Liver (tissue), 9 donors: ENCODE results near the gene SEMA3B. TPM values are rescaled to one million over a fixed set of nuclear protein-coding genes. Genes with fewer than 3 reads are reported as not detected.

ENCODE experiments used
- DNase-seq: peaks from one replicate; pipeline ENCODE4 v3.0.0-alpha.2; 2017; ENCODE audit warnings: low spot score
- H3K27ac ChIP-seq, 2 donors: one replicate each; pipeline ENCODE4 v1.7.0; 2013; ENCODE audit warnings: inconsistent platforms in 2 of 2, low read length in 2 of 2, control low read depth in 1 of 2, low read depth in 1 of 2, mild to moderate bottlenecking in 1 of 2
- H3K27me3 ChIP-seq, 4 donors: one replicate each; pipeline versions ENCODE4 v1.6.1 to v1.7.0; 2013; ENCODE audit warnings: low read length in 3 of 4, inconsistent platforms in 1 of 4, mild to moderate bottlenecking in 1 of 4, moderate library complexity in 1 of 4; ENCODE audit not compliant: control insufficient read depth in 4 of 4, insufficient read depth in 4 of 4
- H3K36me3 ChIP-seq, 4 donors: one replicate each; pipeline versions ENCODE4 v1.6.1 to v1.7.0; 2013; ENCODE audit warnings: low read length in 3 of 4, mild to moderate bottlenecking in 3 of 4, low read depth in 1 of 4, moderate library complexity in 1 of 4; ENCODE audit not compliant: control insufficient read depth in 4 of 4, insufficient read depth in 3 of 4
- H3K4me1 ChIP-seq, 4 donors: one replicate each; pipeline versions ENCODE4 v1.6.1 to v1.7.0; 2013; ENCODE audit warnings: low read length in 3 of 4, mild to moderate bottlenecking in 3 of 4, moderate library complexity in 1 of 4; ENCODE audit not compliant: control insufficient read depth in 4 of 4, insufficient read depth in 4 of 4
- H3K4me3 ChIP-seq, 3 donors: one replicate each; pipeline versions ENCODE4 v1.6.1 to v1.7.0; 2013; ENCODE audit warnings: low read length in 3 of 3, control low read depth in 1 of 3, low read depth in 1 of 3, mild to moderate bottlenecking in 1 of 3
- H3K9ac ChIP-seq, 2 donors: one replicate each; pipeline ENCODE4 v1.7.0; 2013; ENCODE audit warnings: low read length in 2 of 2, mild to moderate bottlenecking in 2 of 2, moderate library complexity in 2 of 2, control low read depth in 1 of 2, low read depth in 1 of 2
- H3K9me3 ChIP-seq, 4 donors: one replicate each; pipeline versions ENCODE4 v1.6.1 to v1.7.0; 2013; ENCODE audit warnings: low read length in 3 of 4; ENCODE audit not compliant: control insufficient read depth in 4 of 4
- ATF3 ChIP-seq: IDR thresholded peaks from 2 replicates; pipeline ENCODE4 v1.6.1; 2016; ENCODE audit warnings: antibody characterized with exemption
- CTCF ChIP-seq: fragments of 150-350 bp; IDR thresholded peaks from 2 replicates; pipeline ENCODE4 v1.5.1; 2017; ENCODE audit warnings: improper control_type of control experiment, low read depth, low read length; ENCODE audit not compliant: missing input control
- EGR1 ChIP-seq, 2 donors: IDR thresholded peaks; 2 replicates each; pipeline ENCODE4 v1.6.1; 2016 to 2018; ENCODE audit warnings: antibody characterized with exemption in 2 of 2, low read depth in 2 of 2
- FOXA1 ChIP-seq: IDR thresholded peaks from 2 replicates; pipeline ENCODE4 v1.6.1; 2016; ENCODE audit warnings: antibody characterized with exemption
- FOXA2 ChIP-seq: IDR thresholded peaks from 2 replicates; pipeline ENCODE4 v1.6.1; 2016; ENCODE audit warnings: antibody characterized with exemption
- GABPA ChIP-seq, 2 donors: IDR thresholded peaks in 1 of 2; conservative IDR thresholded peaks in 1 of 2; 2 replicates each; pipeline ENCODE4 v1.6.1; 2016; ENCODE audit warnings: antibody characterized with exemption in 2 of 2, mild to moderate bottlenecking in 1 of 2, moderate library complexity in 1 of 2
- HNF4A ChIP-seq, 2 donors: conservative IDR thresholded peaks; 2 replicates each; pipeline ENCODE4 v1.6.1; 2016; ENCODE audit warnings: antibody characterized with exemption in 2 of 2, mild to moderate bottlenecking in 2 of 2
- HNF4G ChIP-seq: IDR thresholded peaks from 2 replicates; pipeline ENCODE4 v1.6.1; 2016; ENCODE audit warnings: antibody characterized with exemption
- JUND ChIP-seq, 2 donors: IDR thresholded peaks; 2 replicates each; pipeline ENCODE4 v1.6.1; 2016; ENCODE audit warnings: antibody characterized with exemption in 2 of 2
- MAX ChIP-seq: IDR thresholded peaks from 2 replicates; pipeline ENCODE4 v1.6.1; 2016; ENCODE audit warnings: antibody characterized with exemption
- NR2F2 ChIP-seq: IDR thresholded peaks from 2 replicates; pipeline ENCODE4 v1.6.1; 2016; ENCODE audit warnings: antibody characterized with exemption
- RAD21 ChIP-seq, 2 donors: IDR thresholded peaks; 2 replicates each; pipeline ENCODE4 v1.6.1; 2016; ENCODE audit warnings: antibody characterized with exemption in 2 of 2, mild to moderate bottlenecking in 2 of 2
- REST ChIP-seq: IDR thresholded peaks from 2 replicates; pipeline ENCODE4 v1.6.1; 2016; ENCODE audit warnings: antibody characterized with exemption, mild to moderate bottlenecking
- RXRA ChIP-seq, 2 donors: IDR thresholded peaks; 2 replicates each; pipeline ENCODE4 v1.6.1; 2017 to 2018; ENCODE audit warnings: antibody characterized with exemption in 2 of 2, mild to moderate bottlenecking in 1 of 2
- SP1 ChIP-seq: IDR thresholded peaks from 2 replicates; pipeline ENCODE4 v1.6.1; 2018; ENCODE audit warnings: antibody characterized with exemption, mild to moderate bottlenecking
- TAF1 ChIP-seq: conservative IDR thresholded peaks from 2 replicates; pipeline ENCODE4 v1.6.1; 2016; ENCODE audit warnings: antibody characterized with exemption, mild to moderate bottlenecking
- YY1 ChIP-seq: IDR thresholded peaks from 2 replicates; pipeline ENCODE4 v1.6.1; 2016; ENCODE audit warnings: antibody characterized with exemption, mild to moderate bottlenecking
- ZBTB33 ChIP-seq: IDR thresholded peaks from 2 replicates; pipeline ENCODE4 v1.6.1; 2016; ENCODE audit warnings: antibody characterized with exemption
- WGBS: extraction: QIAGEN DNeasy Blood & Tissue Kit; methylation state at CpG from one replicate; pipeline ENCODE4 v1.1.7; 2013; 5-methylcytosine and 5-hydroxymethylcytosine counted together
- polyA plus RNA-seq, 2 donors: library from polyadenylated mRNA; stranded (reverse) in 1 of 2; unstranded in 1 of 2; fragments of 200-250 nt in 1 of 2; fragments of >200 nt in 1 of 2; fragmentation: Nextera tagmentation in 1 of 2; extraction: Ambion mirVana in 1 of 2; gene quantifications; one replicate each; pipeline versions ENCODE4 v1.2.1 to v1.2.3, GENCODE V29; 2013 to 2015
- total RNA-seq, 2 donors: library from RNA; depleted of rRNA; stranded (reverse); fragments of >200 nt; gene quantifications; one replicate each; pipeline ENCODE4 v1.2.3, GENCODE V29; 2014
- donor health status: healthy.
- donor health status: healthy.
- donor health status: healthy.
- donor health status: healthy.
- donor health status: healthy.

The SEMA3B gene
- total and polyA plus RNA-seq, 4 donors = 0.40 to 1.5 (median 0.93) TPM

- no peak overlapping the region for H3K27ac ChIP-seq
- H3K9me3 ChIP-seq = no peaks in the 10 kb centered on the region
- WGBS = 83% methylated on average over 10 of the region's 10 CpGs
- no peak for TF ChIP-seq FOXA2
- no peak for TF ChIP-seq ZBTB33
- no peak for TF ChIP-seq HNF4A (conservative IDR thresholded peaks at IDR 0.05)
- no peak for TF ChIP-seq CTCF
- no peak for TF ChIP-seq FOXA1
- no peak for TF ChIP-seq RXRA (IDR thresholded peaks at IDR 0.05)
- no peak for TF ChIP-seq MAX
- no peak for TF ChIP-seq JUND (IDR thresholded peaks at IDR 0.05)
- TF ChIP-seq HNF4G = no peak
- TF ChIP-seq NR2F2 = no peak
- TF ChIP-seq RAD21 (IDR thresholded peaks at IDR 0.05) = no peak
- TF ChIP-seq REST = no peak
- TF ChIP-seq GABPA (IDR thresholded peaks at IDR 0.05 in 1 of 2, conservative IDR thresholded peaks at IDR 0.05 in 1 of 2) = no peak
- no peak for TF ChIP-seq TAF1
- no peak for TF ChIP-seq YY1
- no peak for TF ChIP-seq SP1
- TF ChIP-seq ATF3 = no peak
- TF ChIP-seq EGR1 (IDR thresholded peaks at IDR 0.05; ENCODE audit: low read depth in 2 of 2) = no peak
- H3K4me3 ChIP-seq = no peak overlapping the region
- H3K4me1 ChIP-seq = peaks cover 15 to 48% (median 40%) of the 10 kb centered on the region in 4 donors
- no peak for DNase-seq
- peaks cover 0 to 10% (median 2%) of the 10 kb centered on the region in 4 donors for H3K36me3 ChIP-seq
- no peaks in the 10 kb centered on the region for H3K27me3 ChIP-seq
- no peak overlapping the region for H3K9ac ChIP-seq
Observed at GRCh38 chr3:50318615-50319014, 49.7 kb downstream of the SEMA3B start.
